Fibroblast of mammary gland (primary cell): ENCODE results near the gene ZBTB42.
"Not testable (repeated sequence)": the region's sequence is repeated elsewhere in the genome, so short reads cannot be mapped to it uniquely, and the experiment has no call there.

Experiments
- DNase-seq: peaks from one replicate; pipeline ENCODE4 v3.0.0-alpha.2; 2010; ENCODE audit warnings: low read depth
- H3K4me3 ChIP-seq: 2 replicates; pipeline ENCODE4 v1.5.1; 2011; ENCODE audit warnings: low read depth, mild to moderate bottlenecking, low read length, moderate library complexity; ENCODE audit not compliant: control insufficient read depth
- TF ChIP-seq, protein P1 (sequence below): conservative IDR thresholded peaks from 2 replicates; pipeline ENCODE4 v1.5.1; 2011; ENCODE audit warnings: low read depth, low read length, inconsistent platforms; ENCODE audit not compliant: control insufficient read depth, insufficient read depth

The ZBTB42 gene

DNA sequence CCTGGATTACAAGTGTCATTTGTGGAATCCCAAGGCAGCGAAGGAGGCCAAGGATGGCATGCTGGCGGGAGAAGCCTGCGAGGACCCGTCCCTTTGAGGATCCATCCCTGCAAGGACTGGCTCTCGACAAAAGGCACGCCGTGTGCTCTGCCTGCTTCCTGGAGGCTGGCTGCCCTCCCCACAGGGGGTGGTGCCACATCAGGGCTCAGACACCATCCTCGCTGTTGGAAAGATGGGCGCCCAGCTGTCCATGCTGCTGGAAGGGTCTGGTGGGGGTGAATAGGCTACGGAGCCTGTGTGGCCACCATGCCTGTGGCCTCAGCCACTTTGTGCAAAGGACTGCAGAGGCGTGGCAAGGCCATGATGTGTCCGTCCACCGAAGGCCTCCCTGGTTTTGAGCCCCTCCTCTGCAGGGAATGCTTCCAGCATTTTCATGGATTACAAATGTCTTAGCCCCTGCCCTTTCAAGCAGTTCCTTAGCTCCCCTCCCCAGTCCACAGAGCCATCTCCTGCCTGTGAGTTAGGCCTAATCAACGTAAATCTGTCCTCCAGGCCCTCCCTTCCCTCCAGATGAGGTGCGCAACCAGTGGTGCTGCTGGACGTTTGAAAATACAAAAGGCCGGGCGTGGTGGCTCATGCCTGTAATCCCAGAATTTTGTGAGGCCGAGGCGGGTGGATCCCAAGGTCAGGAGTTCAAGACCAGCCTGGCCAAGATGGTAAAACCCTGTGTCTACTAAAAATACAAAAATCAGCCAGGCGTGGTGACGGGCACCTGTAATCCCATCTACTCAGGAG lies 22.1 kb downstream of the ZBTB42 start:
- TF ChIP-seq, protein P1, sequence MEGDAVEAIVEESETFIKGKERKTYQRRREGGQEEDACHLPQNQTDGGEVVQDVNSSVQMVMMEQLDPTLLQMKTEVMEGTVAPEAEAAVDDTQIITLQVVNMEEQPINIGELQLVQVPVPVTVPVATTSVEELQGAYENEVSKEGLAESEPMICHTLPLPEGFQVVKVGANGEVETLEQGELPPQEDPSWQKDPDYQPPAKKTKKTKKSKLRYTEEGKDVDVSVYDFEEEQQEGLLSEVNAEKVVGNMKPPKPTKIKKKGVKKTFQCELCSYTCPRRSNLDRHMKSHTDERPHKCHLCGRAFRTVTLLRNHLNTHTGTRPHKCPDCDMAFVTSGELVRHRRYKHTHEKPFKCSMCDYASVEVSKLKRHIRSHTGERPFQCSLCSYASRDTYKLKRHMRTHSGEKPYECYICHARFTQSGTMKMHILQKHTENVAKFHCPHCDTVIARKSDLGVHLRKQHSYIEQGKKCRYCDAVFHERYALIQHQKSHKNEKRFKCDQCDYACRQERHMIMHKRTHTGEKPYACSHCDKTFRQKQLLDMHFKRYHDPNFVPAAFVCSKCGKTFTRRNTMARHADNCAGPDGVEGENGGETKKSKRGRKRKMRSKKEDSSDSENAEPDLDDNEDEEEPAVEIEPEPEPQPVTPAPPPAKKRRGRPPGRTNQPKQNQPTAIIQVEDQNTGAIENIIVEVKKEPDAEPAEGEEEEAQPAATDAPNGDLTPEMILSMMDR: no peak
- no peak overlapping the region for H3K4me3 ChIP-seq
- DNase-seq: no peak

DNA sequence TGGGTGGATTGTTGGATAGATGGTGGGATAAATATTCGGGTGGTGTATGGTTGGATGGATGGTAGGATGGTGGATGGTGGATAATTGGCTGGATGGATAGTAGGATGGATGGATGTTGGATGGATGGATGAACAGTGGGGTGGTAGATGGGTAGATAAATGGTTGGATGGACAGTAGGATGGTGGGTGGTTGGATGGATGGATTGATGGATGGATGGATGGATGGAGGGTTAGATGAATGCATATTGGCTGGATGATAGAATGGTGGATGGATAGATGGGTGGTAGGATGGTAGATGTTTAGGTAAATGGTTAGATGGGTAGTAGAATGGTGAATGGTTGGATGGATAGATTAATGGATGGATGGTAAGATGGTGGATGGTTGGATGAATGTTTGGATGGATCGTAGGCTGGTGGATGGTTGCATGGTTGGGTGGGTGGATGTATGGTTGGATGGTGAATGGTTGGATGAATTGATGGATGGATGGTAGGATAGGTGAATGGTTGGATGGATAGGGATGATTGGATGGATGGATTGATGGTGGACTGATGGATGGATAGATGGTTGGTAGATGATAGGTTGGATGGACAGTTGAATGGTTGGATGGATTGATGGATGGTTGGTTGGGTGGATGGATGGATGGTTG lies 23.6 kb downstream of the ZBTB42 start:
- TF ChIP-seq, protein P1: no peak
- no peak for DNase-seq

DNA sequence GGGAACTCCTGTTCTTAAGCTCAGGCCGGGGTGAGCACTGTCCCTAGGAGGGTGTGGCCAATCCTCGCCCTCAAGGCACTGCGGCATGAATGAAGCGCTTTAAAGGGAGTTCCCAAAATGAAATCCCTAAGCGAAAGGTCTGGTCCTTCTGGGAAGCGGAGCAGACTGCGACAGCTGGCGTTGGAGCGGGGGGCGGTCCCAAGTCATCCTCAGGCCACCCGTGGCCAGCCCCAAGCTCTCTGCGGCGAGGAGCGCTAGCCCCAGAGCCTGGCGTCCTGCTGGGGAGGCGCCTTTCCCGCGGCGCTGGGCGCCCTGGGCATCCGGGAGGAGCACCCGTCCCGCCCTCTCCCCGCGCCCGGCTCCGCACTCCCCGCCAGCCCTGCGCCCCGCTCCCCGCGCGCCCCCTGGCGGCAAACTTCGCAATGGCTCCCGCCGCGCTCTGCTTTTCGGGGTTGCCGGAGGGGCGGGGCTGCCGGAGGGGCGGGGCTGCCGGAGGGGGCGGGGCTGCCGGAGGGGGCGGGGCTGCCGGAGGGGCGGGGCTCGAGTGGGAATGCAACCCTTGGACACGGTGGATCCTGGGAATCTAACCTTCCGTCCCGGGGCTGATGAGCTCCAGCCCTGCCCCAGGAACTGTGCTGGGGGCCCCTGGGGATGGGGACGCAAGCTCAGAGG lies 25.4 kb downstream of the ZBTB42 start:
- peak; percentile 62 for DNase-seq

More for the DNA sequence above, 23.6 kb downstream of the ZBTB42 start:
- no peak overlapping the region for H3K4me3 ChIP-seq

GRCh38 chr14:104826861-104827176 lies 25.9 kb downstream of the ZBTB42 start:
- DNase-seq: no peak
- peak overlapping the region; percentile 35 for H3K4me3 ChIP-seq
- TF ChIP-seq, protein P1: no peak

More for the DNA sequence above, 25.4 kb downstream of the ZBTB42 start:
- TF ChIP-seq, protein P1: peak; percentile 33
- peak overlapping the region; percentile 60 for H3K4me3 ChIP-seq

DNA sequence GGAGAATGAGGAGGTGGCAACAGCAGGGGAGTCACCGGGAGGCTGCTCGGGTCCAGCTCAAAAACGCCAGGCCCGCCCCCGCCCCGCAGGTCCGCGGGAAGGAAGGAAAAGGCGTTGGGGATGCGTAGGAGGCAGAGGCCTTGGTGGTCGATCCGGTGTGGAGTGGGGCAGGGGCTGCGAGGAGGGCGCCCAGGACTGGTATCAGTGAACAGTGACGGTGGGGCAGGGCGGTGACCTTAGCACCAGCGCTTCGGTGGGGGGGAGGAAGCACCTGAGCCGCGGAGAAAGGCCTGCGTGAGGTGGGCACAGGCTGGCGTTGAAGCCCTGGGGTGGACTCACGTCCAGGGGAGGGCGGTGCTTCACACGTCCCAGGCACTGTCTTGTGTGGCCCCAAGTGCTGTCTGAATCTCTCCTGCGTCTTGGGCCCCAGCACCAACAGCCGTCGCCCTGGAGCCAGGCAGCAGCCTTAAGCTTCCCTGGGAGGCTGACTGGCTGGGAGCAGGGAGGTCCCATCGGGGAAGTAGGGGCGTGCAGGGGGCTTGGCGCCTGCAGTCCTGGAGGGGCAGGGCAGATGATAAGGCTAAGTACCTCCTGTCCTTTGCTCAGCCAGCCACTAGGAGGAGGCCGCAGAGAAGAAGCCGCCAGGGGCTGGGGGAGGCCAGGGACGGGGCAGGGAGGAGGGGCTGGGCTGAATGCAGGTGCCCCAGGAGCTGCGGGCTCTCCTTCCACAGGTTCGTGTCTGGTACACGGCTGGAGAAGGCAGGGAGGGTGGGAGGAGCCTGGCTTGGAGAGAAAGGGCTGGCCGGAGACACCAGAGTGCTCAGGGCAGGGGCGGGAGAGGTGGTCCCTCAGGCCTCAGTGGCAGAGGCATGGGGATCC lies 26.5 kb downstream of the ZBTB42 start:
- DNase-seq: peak; percentile 26
- TF ChIP-seq, protein P1: peak; percentile 53
- H3K4me3 ChIP-seq: peak overlapping the region; percentile 35

DNA sequence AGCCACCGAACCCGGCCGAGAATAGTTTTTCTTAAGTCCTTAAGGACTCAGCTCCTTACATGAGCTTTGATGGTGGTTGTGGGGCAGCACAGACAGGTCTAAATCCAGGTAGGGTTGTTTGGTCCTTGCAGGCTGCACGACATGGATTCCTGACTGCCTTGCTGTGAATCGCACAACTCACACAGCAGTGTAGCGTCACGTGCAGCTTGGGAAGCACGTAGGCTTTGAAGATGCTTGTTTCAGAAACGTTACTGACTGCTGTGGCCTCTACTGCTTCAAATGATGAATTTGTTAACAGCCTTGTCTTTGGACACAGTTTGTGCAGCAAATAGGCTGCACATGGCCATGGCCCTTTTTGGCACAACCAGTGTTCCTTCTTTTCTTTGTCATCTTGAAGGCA lies 29.9 kb downstream of the ZBTB42 start:
- TF ChIP-seq, protein P1: no peak
- H3K4me3 ChIP-seq: no peak overlapping the region
- DNase-seq: no peak

DNA sequence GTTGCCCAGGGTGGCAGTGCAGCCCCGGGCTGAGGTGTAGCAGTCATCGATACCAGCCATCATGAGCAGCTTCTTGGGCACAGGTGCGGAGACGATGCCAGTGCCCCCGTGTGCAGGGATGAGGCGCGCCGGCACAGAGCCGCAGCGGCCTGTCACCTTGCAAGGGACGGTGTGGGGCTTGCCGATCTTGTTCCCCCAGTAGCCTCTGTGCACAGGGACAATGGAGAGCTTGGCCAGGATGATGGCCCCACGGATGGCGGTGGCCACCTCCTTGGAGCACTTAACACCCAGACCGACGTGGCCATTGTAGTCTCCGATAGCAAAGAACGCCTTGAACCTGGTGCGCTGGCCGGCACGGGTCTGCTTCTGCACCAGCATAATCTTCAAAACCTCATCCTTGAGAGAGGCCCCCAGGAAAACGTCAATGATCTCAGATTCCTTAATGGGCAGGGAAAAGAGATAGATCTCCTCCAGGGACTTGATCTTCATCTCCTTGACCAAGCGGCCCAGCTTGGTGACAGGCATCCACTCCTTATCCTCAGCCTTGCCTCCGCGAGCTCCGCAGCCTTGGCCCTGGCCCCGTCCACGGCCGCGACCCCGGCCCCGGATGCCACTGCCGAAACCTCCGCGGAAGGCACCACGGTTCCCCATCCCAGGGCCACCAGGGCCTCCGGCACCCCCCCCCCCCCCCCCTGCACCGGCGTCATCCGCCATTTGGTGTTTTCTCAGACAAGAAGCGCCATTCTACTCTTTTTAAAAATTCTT lies 35.5 kb downstream of the ZBTB42 start:
- not testable (repeated sequence) for DNase-seq, H3K4me3 ChIP-seq
